Osteoblast (primary cell): ENCODE measurements around the gene NLRP12. TPM values are rescaled to one million over a fixed set of nuclear protein-coding genes. Genes with fewer than 3 reads are reported as not detected.
A peak's percentile ranks its signal among the peaks of the same experiment; 100 is the strongest.
"Not testable (repeated sequence)": the region's sequence is repeated elsewhere in the genome, so short reads cannot be mapped to it uniquely, and the experiment has no call there.

ENCODE experiments used
- DNase-seq: peaks from one replicate; pipeline ENCODE4 v3.0.0; 2011; ENCODE audit warnings: low spot score, mixed read lengths; ENCODE audit not compliant: insufficient read length; ENCODE audit errors: missing footprints
- H2AFZ ChIP-seq: 2 replicates; pipeline ENCODE4 v1.6.0; 2011; ENCODE audit warnings: mild to moderate bottlenecking, low read length
- H3K27ac ChIP-seq: 2 replicates; pipeline ENCODE4 v1.5.1; 2011; ENCODE audit warnings: mild to moderate bottlenecking, low read depth, low read length, moderate library complexity
- H3K27me3 ChIP-seq: 2 replicates; pipeline ENCODE4 v1.6.0; 2012; ENCODE audit warnings: mild to moderate bottlenecking, control low read depth, inconsistent platforms, low read length, moderate library complexity; ENCODE audit not compliant: insufficient read depth
- H3K36me3 ChIP-seq: 2 replicates; pipeline ENCODE4 v1.5.1; 2011; ENCODE audit warnings: mild to moderate bottlenecking, low read length, control low read depth, moderate library complexity; ENCODE audit not compliant: insufficient read depth
- H3K4me1 ChIP-seq: 2 replicates; pipeline ENCODE4 v1.5.1; 2011; ENCODE audit warnings: mild to moderate bottlenecking, low read length, control low read depth, moderate library complexity; ENCODE audit not compliant: insufficient read depth
- H3K4me2 ChIP-seq: 2 replicates; pipeline ENCODE4 v1.6.0; 2011; ENCODE audit warnings: mild to moderate bottlenecking, low read length; ENCODE audit not compliant: insufficient read depth
- H3K4me3 ChIP-seq: fragments of 200-600 bp; sonication (generic); 3 replicates; pipeline ENCODE4 v1.5.1; 2012; ENCODE audit warnings: mild to moderate bottlenecking, low read length, inconsistent platforms; ENCODE audit not compliant: insufficient read depth
- H3K79me2 ChIP-seq: 2 replicates; pipeline ENCODE4 v1.6.0; 2012; ENCODE audit warnings: mild to moderate bottlenecking, low read length, control low read depth, inconsistent platforms; ENCODE audit not compliant: insufficient read depth
- H3K9me3 ChIP-seq: 2 replicates; pipeline ENCODE4 v1.5.1; 2011; ENCODE audit warnings: low read depth, low read length, control low read depth
- H4K20me1 ChIP-seq: 2 replicates; pipeline ENCODE4 v1.6.0; 2012; ENCODE audit warnings: mild to moderate bottlenecking, low read length, control low read depth; ENCODE audit not compliant: insufficient read depth
- total RNA-seq: library from RNA; depleted of rRNA; stranded (reverse); fragments of >200 nt; gene quantifications from 2 replicates; pipeline ENCODE4 v1.2.3, GENCODE V29; 2012
- TF ChIP-seq, protein P1 (sequence below): IDR thresholded peaks from 2 replicates; pipeline ENCODE4 v1.5.1; 2011; ENCODE audit warnings: mild to moderate bottlenecking, low read depth, low read length, moderate library complexity; ENCODE audit errors: extremely low read depth

The NLRP12 gene
- total RNA-seq, 1 donor = not detected

- DNase-seq = no peak
These were observed 29.6 kb upstream of the NLRP12 start for GRCh38 chr19:53853707-53854106.

DNA sequence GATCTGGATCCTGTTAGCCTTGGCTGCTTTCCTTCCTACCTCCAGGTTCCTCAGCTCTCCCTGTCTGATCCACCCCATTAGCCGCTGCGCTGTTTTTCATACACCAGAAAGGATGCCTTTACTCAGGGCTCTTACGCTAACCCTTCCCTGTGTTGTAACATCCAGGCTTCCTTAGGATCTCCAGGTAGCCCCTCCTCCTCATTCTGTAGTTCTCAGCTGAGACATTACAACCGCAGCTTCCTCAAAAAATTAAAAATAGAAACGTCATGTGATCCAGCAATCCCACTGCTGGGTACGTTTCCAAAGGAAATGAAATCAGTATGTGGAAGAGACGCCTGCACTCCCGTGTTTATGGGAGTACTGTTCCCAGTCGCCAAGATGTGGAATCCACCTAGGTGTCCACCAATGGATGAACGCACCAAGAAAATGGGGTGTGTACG lies 25.1 kb upstream of the NLRP12 start:
- H3K36me3 ChIP-seq = no peaks in the 10 kb centered on the region
- TF ChIP-seq, protein P1, sequence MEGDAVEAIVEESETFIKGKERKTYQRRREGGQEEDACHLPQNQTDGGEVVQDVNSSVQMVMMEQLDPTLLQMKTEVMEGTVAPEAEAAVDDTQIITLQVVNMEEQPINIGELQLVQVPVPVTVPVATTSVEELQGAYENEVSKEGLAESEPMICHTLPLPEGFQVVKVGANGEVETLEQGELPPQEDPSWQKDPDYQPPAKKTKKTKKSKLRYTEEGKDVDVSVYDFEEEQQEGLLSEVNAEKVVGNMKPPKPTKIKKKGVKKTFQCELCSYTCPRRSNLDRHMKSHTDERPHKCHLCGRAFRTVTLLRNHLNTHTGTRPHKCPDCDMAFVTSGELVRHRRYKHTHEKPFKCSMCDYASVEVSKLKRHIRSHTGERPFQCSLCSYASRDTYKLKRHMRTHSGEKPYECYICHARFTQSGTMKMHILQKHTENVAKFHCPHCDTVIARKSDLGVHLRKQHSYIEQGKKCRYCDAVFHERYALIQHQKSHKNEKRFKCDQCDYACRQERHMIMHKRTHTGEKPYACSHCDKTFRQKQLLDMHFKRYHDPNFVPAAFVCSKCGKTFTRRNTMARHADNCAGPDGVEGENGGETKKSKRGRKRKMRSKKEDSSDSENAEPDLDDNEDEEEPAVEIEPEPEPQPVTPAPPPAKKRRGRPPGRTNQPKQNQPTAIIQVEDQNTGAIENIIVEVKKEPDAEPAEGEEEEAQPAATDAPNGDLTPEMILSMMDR = no peak
- peak overlapping the region; percentile 73 for H3K4me2 ChIP-seq
- peaks cover 15% of the 10 kb centered on the region for H3K4me1 ChIP-seq
- DNase-seq = peak; percentile 35
- peak overlapping the region; percentile 82 for H2AFZ ChIP-seq
- H3K4me3 ChIP-seq = peak overlapping the region; percentile 53
- H3K27me3 ChIP-seq = no peaks in the 10 kb centered on the region
- H3K9me3 ChIP-seq = no peaks in the 10 kb centered on the region
- no peaks in the 10 kb centered on the region for H3K79me2 ChIP-seq
- no peaks in the 10 kb centered on the region for H4K20me1 ChIP-seq
- H3K27ac ChIP-seq = peak overlapping the region; percentile 56

More at GRCh38 chr19:53853707-53854106, 29.6 kb upstream of the NLRP12 start:
- H3K27me3 ChIP-seq = no peaks in the 10 kb centered on the region
- TF ChIP-seq, protein P1 = no peak
- no peak overlapping the region for H2AFZ ChIP-seq
- H3K79me2 ChIP-seq = no peaks in the 10 kb centered on the region
- no peaks in the 10 kb centered on the region for H3K36me3 ChIP-seq
- H4K20me1 ChIP-seq = no peaks in the 10 kb centered on the region
- H3K4me2 ChIP-seq = no peak overlapping the region
- no peaks in the 10 kb centered on the region for H3K9me3 ChIP-seq
- H3K27ac ChIP-seq = no peak overlapping the region
- H3K4me1 ChIP-seq = peaks cover 15% of the 10 kb centered on the region
- H3K4me3 ChIP-seq = no peak overlapping the region

- Histone ChIP-seq H3K4me3 (no peak overlapping the region), H3K27me3 (no peaks in the 10 kb centered on the region), H3K27ac (no peak overlapping the region), H3K36me3 (no peaks in the 10 kb centered on the region), H3K4me2 (no peak overlapping the region), H3K4me1 (peaks cover 14% of the 10 kb centered on the region), H2AFZ (no peak overlapping the region), H4K20me1 (no peaks in the 10 kb centered on the region), H3K9me3 (no peaks in the 10 kb centered on the region), H3K79me2 (no peaks in the 10 kb centered on the region)
- TF ChIP-seq, protein P1 = no peak
- DNase-seq = no peak
These were observed 23.4 kb upstream of the NLRP12 start for GRCh38 chr19:53847555-53847954.

GRCh38 chr19:53844849-53845246 lies 20.7 kb upstream of the NLRP12 start:
- TF ChIP-seq, protein P1 = no peak
- Histone ChIP-seq H3K4me1 (peaks cover 25% of the 10 kb centered on the region), H3K79me2 (no peaks in the 10 kb centered on the region), H3K4me2 (no peak overlapping the region), H3K9me3 (no peaks in the 10 kb centered on the region), H3K4me3 (no peak overlapping the region), H3K27me3 (no peaks in the 10 kb centered on the region), H3K27ac (no peak overlapping the region), H3K36me3 (no peaks in the 10 kb centered on the region), H4K20me1 (no peaks in the 10 kb centered on the region), H2AFZ (no peak overlapping the region)
- no peak for DNase-seq

DNA sequence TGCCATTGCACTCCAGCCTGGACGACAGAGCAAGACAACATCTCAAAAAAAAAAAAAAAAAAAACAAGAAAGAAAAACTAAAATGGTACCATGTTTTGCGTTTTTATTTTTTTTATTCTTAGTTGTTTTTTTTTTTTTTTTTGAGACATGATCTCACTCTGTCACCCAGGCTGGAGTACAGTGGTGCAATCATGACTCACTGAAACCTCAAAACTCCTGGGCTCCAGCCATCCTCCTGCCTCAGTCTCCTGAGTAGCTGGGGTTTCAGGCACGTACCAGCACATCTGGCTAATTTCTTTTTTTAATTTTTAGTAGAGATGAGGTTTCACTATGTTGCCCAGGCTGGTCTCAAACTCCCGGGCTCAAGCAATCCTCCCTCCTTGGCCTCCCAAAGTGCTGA lies 16.8 kb upstream of the NLRP12 start:
- not testable (repeated sequence) for H3K4me2 ChIP-seq, DNase-seq, H3K36me3 ChIP-seq, H4K20me1 ChIP-seq, H3K4me3 ChIP-seq, H2AFZ ChIP-seq, H3K9me3 ChIP-seq, H3K27me3 ChIP-seq, H3K79me2 ChIP-seq
- Histone ChIP-seq H3K4me1 (peaks cover 17% of the 10 kb centered on the region), H3K27ac (peak overlapping the region; percentile 68)

DNA sequence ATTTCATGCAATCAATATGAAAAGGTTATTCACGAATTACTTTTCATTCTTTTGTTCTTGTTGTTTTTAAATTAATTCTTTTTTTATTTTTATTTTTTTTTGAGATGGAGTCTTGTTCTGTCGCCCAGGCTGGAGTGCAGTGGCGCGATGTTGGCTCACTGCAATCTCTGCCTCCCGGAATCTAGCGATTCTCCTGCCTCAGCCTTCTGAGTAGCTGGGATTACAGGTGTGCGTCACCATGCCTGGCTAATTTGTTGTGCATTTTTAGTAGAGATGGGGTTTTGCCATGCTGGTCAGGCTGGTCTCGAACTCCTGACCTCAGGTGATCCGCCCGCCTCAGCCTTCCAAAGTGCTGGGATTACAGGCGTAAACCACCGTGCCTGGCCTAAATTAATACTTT lies 16.1 kb upstream of the NLRP12 start:
- not testable (repeated sequence) for DNase-seq, H3K27ac ChIP-seq

More for the DNA sequence above, 16.1 kb upstream of the NLRP12 start:
- not testable (repeated sequence) for H3K79me2 ChIP-seq, H3K36me3 ChIP-seq, H3K4me2 ChIP-seq, H3K4me3 ChIP-seq, H3K27me3 ChIP-seq, H2AFZ ChIP-seq, H4K20me1 ChIP-seq, H3K9me3 ChIP-seq
- peaks cover 17% of the 10 kb centered on the region for H3K4me1 ChIP-seq
